NCI-H2196 (cell line): ENCODE results near the gene TACSTD2.
"Not testable (repeated sequence)": the region's sequence is repeated elsewhere in the genome, so short reads cannot be mapped to it uniquely, and the experiment has no call there.

Experiments
- DNase-seq: peaks from one replicate; lab custom pipeline; 2025; ENCODE audit not compliant: unreplicated experiment; lab: John Stamatoyannopoulos, UW

The TACSTD2 gene

GRCh38 chr1:58568271-58568860, 8.7 kb downstream of the TACSTD2 start:
- no peak for DNase-seq

GRCh38 chr1:58566339-58566738, 10.7 kb downstream of the TACSTD2 start:
- DNase-seq, result no peak

- DNase-seq, result not testable (repeated sequence)
Measured at GRCh38 chr1:58563715-58564114, 13.3 kb downstream of the TACSTD2 start.

- no peak for DNase-seq
Measured at GRCh38 chr1:58561633-58562032, 15.4 kb downstream of the TACSTD2 start.

- no peak for DNase-seq
Measured at GRCh38 chr1:58555393-58555792, 21.7 kb downstream of the TACSTD2 start.

GRCh38 chr1:58551186-58552140, 25.6 kb downstream of the TACSTD2 start:
- DNase-seq, result no peak

GRCh38 chr1:58549291-58549690, 27.8 kb downstream of the TACSTD2 start:
- not testable (repeated sequence) for DNase-seq

- DNase-seq, result no peak
Measured at GRCh38 chr1:58548371-58548770, 28.7 kb downstream of the TACSTD2 start.

GRCh38 chr1:58546520-58547308, 30.3 kb downstream of the TACSTD2 start, which contains the start of gene OMA1:
TSS of gene OMA1 (minus strand) at chr1:58546726. CDS start at chr1:58539294, 7,432 bp downstream.
- DNase-seq, result peak; percentile 96

- DNase-seq, result peak; percentile 57
Measured at GRCh38 chr1:58545591-58546519, 31.2 kb downstream of the TACSTD2 start.

GRCh38 chr1:58543260-58543659, 33.8 kb downstream of the TACSTD2 start:
- no peak for DNase-seq

GRCh38 chr1:58539553-58539952, 37.5 kb downstream of the TACSTD2 start:
- no peak for DNase-seq

GRCh38 chr1:58538821-58539220, 38.2 kb downstream of the TACSTD2 start:
- no peak for DNase-seq

- DNase-seq, result not testable (repeated sequence)
Measured at GRCh38 chr1:58531842-58532241, 45.2 kb downstream of the TACSTD2 start.

- no peak for DNase-seq
Measured at GRCh38 chr1:58529284-58529683, 47.8 kb downstream of the TACSTD2 start.

- no peak for DNase-seq
Measured at GRCh38 chr1:58528518-58528917, 48.5 kb downstream of the TACSTD2 start.
